K562 (cell line): Measurements from ENCODE around the gene MS4A2. TPM values are rescaled to one million over a fixed set of nuclear protein-coding genes. Genes with fewer than 3 reads are reported as not detected.

Source experiments
- ATAC-seq: fragments of 200-7000 bp; cut with Tn5 transposase; 3 replicates; pipeline ENCODE4 v1.9.1; 2020; ENCODE audit warnings: moderate library complexity
- BruUV-seq: library from RNA; stranded (reverse); fragments of 400-500 nt; replicated peaks from 2 replicates; lab custom pipeline; 2021; lab: Mats Ljungman, UMichigan
- CTCF ChIA-PET: fragments of 300-600 bp; formaldehyde crosslinking; extraction: SDS; loops from one replicate; lab custom pipeline; 2021; ENCODE audit warnings: low intra/inter-chr PET ratio; lab: Yijun Ruan, JAX
- POLR2A ChIA-PET: fragments of 300-600, 350-650 bp; sonication (Branson Sonifier 250); formaldehyde crosslinking; extraction: SDS; loops from one replicate; lab custom pipeline; 2021; ENCODE audit warnings: antibody characterized with exemption, inconsistent platforms; lab: Yijun Ruan, JAX
- DNase-seq, 4 experiments: peaks; one replicate each; pipeline versions ENCODE4 v3.0.0 to v3.0.0-alpha.2; 2011 to 2018; ENCODE audit warnings: low spot score in 3 of 4, mixed read lengths in 3 of 4; ENCODE audit errors: extremely low read depth in 1 of 4
- FAIRE-seq: peaks from 2 replicates; lab custom pipeline; 2011; peaks lifted over from hg19 to GRCh38; lab: Jason Lieb, UNC
- H2AFZ ChIP-seq: 2 replicates; pipeline ENCODE4 v1.6.0; 2011; ENCODE audit warnings: low read depth, low read length, control low read depth, inconsistent platforms
- H3K27ac ChIP-seq: fragments of 200-600 bp; 3 replicates; pipeline ENCODE4 v1.8.0; 2011; ENCODE audit warnings: low read depth, mild to moderate bottlenecking, control low read depth, inconsistent platforms, low read length, moderate library complexity, mixed read lengths; ENCODE audit errors: extremely low read depth
- H3K27me3 ChIP-seq, 2 experiments: fragments of 300-600 bp in 1 of 2; 2 replicates in 1 of 2; 3 replicates in 1 of 2; pipeline versions ENCODE4 v1.6.0 to v1.8.0; 2011; ENCODE audit warnings: inconsistent platforms in 2 of 2, low read length in 2 of 2, mild to moderate bottlenecking in 1 of 2, mixed read lengths in 1 of 2, moderate library complexity in 1 of 2; ENCODE audit not compliant: control insufficient read depth in 2 of 2, insufficient read depth in 2 of 2
- H3K36me3 ChIP-seq: fragments of 300-600 bp; 3 replicates; pipeline ENCODE4 v1.8.0; 2011; ENCODE audit warnings: mild to moderate bottlenecking, low read length, inconsistent platforms; ENCODE audit not compliant: control insufficient read depth, insufficient read depth
- H3K4me1 ChIP-seq, 2 experiments: fragments of 200-600 bp in 1 of 2; replicated peaks in 1 of 2; 2 replicates in 1 of 2; 3 replicates in 1 of 2; pipeline versions ENCODE4 v1.5.1 to v1.8.0; 2011; ENCODE audit warnings: inconsistent platforms in 2 of 2, low read length in 2 of 2, mild to moderate bottlenecking in 1 of 2, mixed read lengths in 1 of 2, moderate library complexity in 1 of 2; ENCODE audit not compliant: control insufficient read depth in 2 of 2, insufficient read depth in 2 of 2
- H3K4me2 ChIP-seq: 2 replicates; pipeline ENCODE4 v1.6.1; 2011; ENCODE audit warnings: low read length, control low read depth, inconsistent platforms, mixed read lengths; ENCODE audit not compliant: insufficient read depth
- H3K4me3 ChIP-seq: fragments of 200-600 bp; sonication (generic), shearing (Covaris generic); 2 replicates; pipeline ENCODE4 v1.5.1; 2016; ENCODE audit warnings: control low read depth, inconsistent platforms
- H3K79me2 ChIP-seq: fragments of 200-600 bp; 3 replicates; pipeline ENCODE4 v1.8.0; 2011; ENCODE audit warnings: low read length, inconsistent platforms; ENCODE audit not compliant: control insufficient read depth, insufficient read depth
- H3K9ac ChIP-seq, 2 experiments: 2 replicates each; pipeline versions ENCODE4 v1.6.0 to v1.6.1; 2011; ENCODE audit warnings: low read depth in 2 of 2, low read length in 2 of 2, control low read depth in 1 of 2, inconsistent platforms in 1 of 2, mild to moderate bottlenecking in 1 of 2, mixed read lengths in 1 of 2; ENCODE audit not compliant: insufficient read depth in 1 of 2
- H3K9me1 ChIP-seq: one replicate; pipeline ENCODE4 v1.6.0; 2011; ENCODE audit warnings: inconsistent platforms, mild to moderate bottlenecking, low read length, moderate library complexity; ENCODE audit not compliant: control insufficient read depth, insufficient read depth
- H3K9me3 ChIP-seq: replicated peaks from 2 replicates; pipeline ENCODE4 v1.5.1; 2011; ENCODE audit warnings: low read depth, low read length, inconsistent platforms; ENCODE audit not compliant: control insufficient read depth, insufficient read depth
- H4K20me1 ChIP-seq: replicated peaks from 2 replicates; pipeline ENCODE4 v1.6.1; 2011; ENCODE audit warnings: low read length, inconsistent platforms, mixed read lengths; ENCODE audit not compliant: control insufficient read depth, insufficient read depth
- ARID1B ChIP-seq: fragments of 450-650 bp; IDR thresholded peaks from 2 replicates; pipeline ENCODE4 v1.6.1; 2016; ENCODE audit warnings: antibody characterized with exemption, mild to moderate bottlenecking, inconsistent platforms
- BHLHE40 ChIP-seq: IDR thresholded peaks from 2 replicates; pipeline ENCODE4 v1.6.1; 2011; ENCODE audit warnings: low read length, improper control_type of control experiment
- CBFA2T2 ChIP-seq: fragments of 450-650 bp; conservative IDR thresholded peaks from 2 replicates; pipeline ENCODE4 v1.6.1; 2017; ENCODE audit warnings: mild to moderate bottlenecking
- CBFA2T3 ChIP-seq: fragments of 450-650 bp; IDR thresholded peaks from 2 replicates; pipeline ENCODE4 v1.6.1; 2017
- CBX8 ChIP-seq: fragments of 200-600 bp; sonication (generic); IDR thresholded peaks from 2 replicates; pipeline ENCODE4 v1.6.1; 2012; ENCODE audit warnings: borderline replicate concordance, mixed run types, low read depth, mild to moderate bottlenecking, moderate library complexity, mixed read lengths, low read length, control low read depth, inconsistent platforms; ENCODE audit not compliant: poor library complexity, severe bottlenecking; ENCODE audit errors: extremely low read depth
- DPF2 ChIP-seq: fragments of 450-650 bp; IDR thresholded peaks from 2 replicates; pipeline ENCODE4 v1.6.1; 2016
- FOS ChIP-seq: IDR thresholded peaks from 3 replicates; pipeline ENCODE4 v1.6.1; 2011; ENCODE audit not compliant: insufficient read length; ENCODE audit errors: extremely low read depth
- FOXJ2 ChIP-seq: fragments of 200-800 bp; sonication (Bioruptor generic); IDR thresholded peaks from 2 replicates; pipeline ENCODE4 v1.6.1; 2016; ENCODE audit warnings: missing genetic modification characterization, missing compliant biosample characterization
- HDAC8 ChIP-seq: fragments of 450-650 bp; IDR thresholded peaks from 2 replicates; pipeline ENCODE4 v1.6.1; 2016; ENCODE audit warnings: mild to moderate bottlenecking, missing genetic modification characterization, moderate library complexity, missing compliant biosample characterization
- JUND ChIP-seq, 2 experiments: IDR thresholded peaks; 2 replicates in 1 of 2; 3 replicates in 1 of 2; pipeline ENCODE4 v1.6.1; 2011; ENCODE audit warnings: borderline replicate concordance in 2 of 2, low read depth in 2 of 2, low read length in 2 of 2, improper control_type of control experiment in 1 of 2, missing biosample characterization in 1 of 2, missing genetic modification characterization in 1 of 2, missing genetic modification reagents in 1 of 2
- KDM1A ChIP-seq, 2 experiments: fragments of 450-650 bp; IDR thresholded peaks; 2 replicates each; pipeline ENCODE4 v1.6.1; 2016; ENCODE audit warnings: mild to moderate bottlenecking in 2 of 2
- MEIS2 ChIP-seq: fragments of 450-650 bp; IDR thresholded peaks from 2 replicates; pipeline ENCODE4 v1.6.1; 2014; ENCODE audit warnings: mild to moderate bottlenecking; ENCODE audit not compliant: partially characterized antibody
- MTA2 ChIP-seq: fragments of 450-650 bp; IDR thresholded peaks from 2 replicates; pipeline ENCODE4 v1.6.1; 2016; ENCODE audit warnings: low read depth
- NUFIP1 ChIP-seq: fragments of 450-650 bp; IDR thresholded peaks from 2 replicates; pipeline ENCODE4 v1.6.1; 2018; ENCODE audit not compliant: partially characterized antibody
- POLR2AphosphoS5 ChIP-seq: IDR thresholded peaks from 2 replicates; pipeline ENCODE4 v1.6.1; 2011; ENCODE audit warnings: mild to moderate bottlenecking, low read depth, low read length, moderate library complexity; ENCODE audit not compliant: control insufficient read depth, insufficient read depth
- TAL1 ChIP-seq: fragments of 450-650 bp; IDR thresholded peaks from 2 replicates; pipeline ENCODE4 v1.6.1; 2016; ENCODE audit warnings: mild to moderate bottlenecking
- TEAD1 ChIP-seq, 2 experiments: fragments of 450-650 bp in 1 of 2; sonication (generic) in 1 of 2; formaldehyde crosslinking; IDR thresholded peaks; 2 replicates each; pipeline versions ENCODE4 v1.4.0 to v1.8.0; 2020 to 2022; ENCODE audit warnings: mild to moderate bottlenecking in 2 of 2, missing genetic modification reagents in 1 of 2
- TRIM24 ChIP-seq, 2 experiments: fragments of 450-650 bp; IDR thresholded peaks; 2 replicates each; pipeline ENCODE4 v1.6.1; 2016
- ZEB2 ChIP-seq: fragments of 450-650 bp; IDR thresholded peaks from 2 replicates; pipeline ENCODE4 v1.6.1; 2016
- ZNF384 ChIP-seq: IDR thresholded peaks from 2 replicates; pipeline ENCODE4 v1.6.1; 2012; ENCODE audit warnings: low read depth, low read length, improper control_type of control experiment
- ZNF586 ChIP-seq: fragments of 450-650 bp; formaldehyde crosslinking; conservative IDR thresholded peaks from 2 replicates; pipeline ENCODE4 v1.4.0; 2020; ENCODE audit warnings: mild to moderate bottlenecking, moderate library complexity
- ZNF764 ChIP-seq: fragments of 250-450 bp; sonication (Bioruptor Pico); IDR thresholded peaks from 2 replicates; pipeline ENCODE4 v1.4.0; 2020; ENCODE audit warnings: low read depth, mild to moderate bottlenecking, moderate library complexity
- WGBS: fragments of 100-300 bp; shearing (Covaris generic); methylation state at CpG from one replicate; pipeline ENCODE4 v1.1.6; 2016; ENCODE audit warnings: low coverage, mixed read lengths; ENCODE audit not compliant: insufficient coverage; ENCODE audit errors: missing lambda C conversion rate; 5-methylcytosine and 5-hydroxymethylcytosine counted together
- in situ Hi-C: fragments of 300-500 bp; cut with MboI; formaldehyde crosslinking; loops from 4 replicates; pipeline ENCODE4 v1.15.0; 2018; ENCODE audit warnings: inconsistent platforms, mixed read lengths
- intact Hi-C: fragments of 100-400 bp; cut with micrococcal nuclease; formaldehyde crosslinking; loops from 2 replicates; pipeline ENCODE4 v1.14.2; 2022
- polyA plus RNA-seq, 8 experiments: library from polyadenylated mRNA; depleted of rRNA in 4 of 8; stranded (reverse) in 5 of 8; unstranded in 3 of 8; fragments of >200 nt; fragmentation: Nextera tagmentation in 2 of 8; fragmentation: Illumina TruSeq in 1 of 8; extraction: Ambion mirVana in 2 of 8; extraction: Trizol in 1 of 8; gene quantifications; 2 replicates each; pipeline versions ENCODE4 v1.2.1 to v1.2.3, GENCODE V29; 2011 to 2014; ENCODE audit warnings: inconsistent platforms in 1 of 8, missing spikeins in 1 of 8
- total RNA-seq, 7 experiments: library from RNA; depleted of rRNA in 6 of 7; stranded (reverse); fragments of >200 nt in 6 of 7; fragmentation: Illumina TruSeq in 2 of 7; extraction: Trizol in 2 of 7; gene quantifications; 2 replicates each; pipeline versions ENCODE4 v1.2.1 to v1.2.3, GENCODE V29; 2011 to 2021; ENCODE audit warnings: low replicate concordance in 1 of 7
- TF ChIP-seq, protein P1 (sequence below): sonication (generic); formaldehyde crosslinking; IDR thresholded peaks from 2 replicates; pipeline ENCODE4 v1.8.1; 2023; ENCODE audit warnings: mild to moderate bottlenecking, missing genetic modification reagents

MS4A2 gene
- total and polyA plus RNA-seq, 9 of the 15 experiments (the other 6 are each of a cell fraction or from before 2014, with no cell fraction given) = 0.06 to 5.7 (median 0.86) TPM

DNA sequence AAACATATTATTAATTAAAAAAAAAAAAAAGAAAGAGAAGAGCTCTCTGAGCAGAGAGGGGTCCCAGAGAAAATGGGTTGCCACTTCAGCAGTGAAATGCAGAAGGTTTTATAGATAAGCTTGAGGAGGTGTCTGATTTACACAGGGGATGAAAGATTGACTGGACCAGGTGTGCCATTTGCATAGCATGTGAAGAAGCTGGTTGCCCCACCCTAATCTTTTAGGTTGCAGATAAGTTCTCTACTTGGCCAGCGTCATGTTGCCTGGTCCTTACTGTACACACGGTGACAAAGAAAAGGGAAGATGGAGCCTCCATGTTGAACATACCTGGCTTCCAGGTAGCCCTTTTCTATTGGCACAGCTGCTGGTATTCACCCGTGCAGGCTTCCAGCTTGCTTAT, 41.4 kb downstream of the MS4A2 start:
- Histone ChIP-seq H3K4me2 (no peak overlapping the region), H3K4me1 (peaks cover 2 to 16% of the 10 kb centered on the region in 2 experiments; a peak in 3 of 5 replicates), H2AFZ (no peak overlapping the region), H3K27ac (no peak overlapping the region; the same call in 2 of the 3 replicates), H3K79me2 (no peaks in the 10 kb centered on the region), H3K9me3 (peaks cover 22% of the 10 kb centered on the region), H4K20me1 (no peaks in the 10 kb centered on the region), H3K27me3 (no peaks in the 10 kb centered on the region), H3K4me3 (no peak overlapping the region), H3K36me3 (no peaks in the 10 kb centered on the region), H3K9me1 (no peaks in the 10 kb centered on the region), H3K9ac (no peak overlapping the region)
- in situ Hi-C loops (loop anchor here (5.0 kb wide), 1 partner anchor 308 kb away; no protein-coding TSS in a partner anchor), intact Hi-C loops (loop anchor here (1.0 to 5.0 kb wide), 6 partner anchors 10 to 376 kb away; no protein-coding TSS in a partner anchor)
- CTCF ChIA-PET = interaction anchor here (2.0 kb wide), 1 partner anchor 307 kb away, joined by 16 read pairs; no protein-coding TSS in a partner anchor
- POLR2A ChIA-PET = interaction anchor here (0.6 kb wide), 1 partner anchor 46 kb away, joined by 5 read pairs; no protein-coding TSS in a partner anchor
- BruUV-seq = no TSS peak
- FAIRE-seq (no peak), ATAC-seq (peak; percentile 54), DNase-seq (peak in 1 of 4 experiments; percentile 44)
- WGBS = 4% methylated on average over 3 of the region's 3 CpGs
- TF ChIP-seq MTA2 = peak; percentile 25; the same call in 1 of the 2 replicates
- 0 out of 2 replicates have a peak, but pooled peaks have one; percentile 9 for TF ChIP-seq DPF2
- TF ChIP-seq CBX8 = no peak
- no peak for TF ChIP-seq HDAC8 (tag)
- peak; percentile 68 for TF ChIP-seq MEIS2
- TF ChIP-seq ZNF764 (CRISPR knock-in tag) = no peak
- TF ChIP-seq TAL1 = peak; percentile 55
- peak; percentile 73 for TF ChIP-seq CBFA2T3
- no peak for TF ChIP-seq BHLHE40
- TF ChIP-seq ARID1B = peak; percentile 37; the same call in 1 of the 2 replicates
- no peak for TF ChIP-seq ZNF384
- TF ChIP-seq ZEB2 = 0 out of 2 replicates have a peak, but pooled peaks have one; percentile 34
- TF ChIP-seq TRIM24 (IDR thresholded peaks at IDR 0.05) = peak in 1 of 2 experiments; percentile 19; a peak in 2 of 4 replicates
- TF ChIP-seq TEAD1 (CRISPR knock-in tag; IDR thresholded peaks at IDR 0.05) = no peak
- 0 out of 2 replicates have a peak, but pooled peaks have one; percentile 27 for TF ChIP-seq FOXJ2 (tag)
- no peak for TF ChIP-seq ZNF586 (CRISPR knock-in tag)
- no peak for TF ChIP-seq JUND (IDR thresholded peaks at IDR 0.05; ENCODE audit: borderline replicate concordance, low read depth, low read length)
- no peak for TF ChIP-seq JUND (tag; IDR thresholded peaks at IDR 0.05; ENCODE audit: borderline replicate concordance, low read depth, low read length)
- TF ChIP-seq POLR2AphosphoS5 = no peak
- TF ChIP-seq, protein P1, sequence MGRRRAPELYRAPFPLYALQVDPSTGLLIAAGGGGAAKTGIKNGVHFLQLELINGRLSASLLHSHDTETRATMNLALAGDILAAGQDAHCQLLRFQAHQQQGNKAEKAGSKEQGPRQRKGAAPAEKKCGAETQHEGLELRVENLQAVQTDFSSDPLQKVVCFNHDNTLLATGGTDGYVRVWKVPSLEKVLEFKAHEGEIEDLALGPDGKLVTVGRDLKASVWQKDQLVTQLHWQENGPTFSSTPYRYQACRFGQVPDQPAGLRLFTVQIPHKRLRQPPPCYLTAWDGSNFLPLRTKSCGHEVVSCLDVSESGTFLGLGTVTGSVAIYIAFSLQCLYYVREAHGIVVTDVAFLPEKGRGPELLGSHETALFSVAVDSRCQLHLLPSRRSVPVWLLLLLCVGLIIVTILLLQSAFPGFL = no peak
- no peak for TF ChIP-seq FOS
- TF ChIP-seq NUFIP1 = no peak
- 0 out of 4 replicates have a peak, but pooled peaks of 1 of the 2 experiments have one; percentile 4 for TF ChIP-seq KDM1A (IDR thresholded peaks at IDR 0.05)
- TF ChIP-seq CBFA2T2 = peak; percentile 65
